HepG2 (cell line): ENCODE data around the gene ARHGEF10L. TPM values are rescaled to one million over a fixed set of nuclear protein-coding genes. Genes with fewer than 3 reads are reported as not detected.

Experiments
- ATAC-seq: fragments of 200-7000 bp; cut with Tn5 transposase; 3 replicates; pipeline ENCODE4 v1.9.1; 2020; ENCODE audit warnings: mild to moderate bottlenecking, moderate library complexity
- BruUV-seq: library from RNA; stranded (reverse); fragments of 400-500 nt; replicated peaks from 2 replicates; lab custom pipeline; 2021; lab: Mats Ljungman, UMichigan
- CTCF ChIA-PET: fragments of 300-600 bp; formaldehyde crosslinking; extraction: SDS; loops from one replicate; lab custom pipeline; 2021; ENCODE audit warnings: low total read pairs, inconsistent platforms, low intra/inter-chr PET ratio; lab: Yijun Ruan, JAX
- POLR2A ChIA-PET: fragments of 350-600 bp; sonication (Branson Sonifier 250); formaldehyde crosslinking; loops from one replicate; lab custom pipeline; 2020; ENCODE audit warnings: antibody characterized with exemption, inconsistent platforms; lab: Yijun Ruan, JAX
- DNase-seq: peaks from one replicate; pipeline ENCODE4 v3.0.0-alpha.2; 2015; ENCODE audit warnings: low spot score
- FAIRE-seq: peaks from 3 replicates; lab custom pipeline; 2011; peaks lifted over from hg19 to GRCh38; lab: Jason Lieb, UNC
- H2AFZ ChIP-seq: one replicate; pipeline ENCODE4 v1.6.1; 2011; ENCODE audit warnings: low read length, inconsistent platforms
- H3K27ac ChIP-seq: fragments of 300-600 bp; 3 replicates; pipeline ENCODE4 v1.8.0; 2011; ENCODE audit warnings: mixed run types, mild to moderate bottlenecking, mixed read lengths, low read length, inconsistent platforms; ENCODE audit not compliant: insufficient read depth; ENCODE audit errors: extremely low read length
- H3K27me3 ChIP-seq, 2 experiments: fragments of 200-600 bp in 1 of 2; 2 replicates in 1 of 2; 3 replicates in 1 of 2; pipeline versions ENCODE4 v1.6.0 to v1.8.0; 2011; ENCODE audit warnings: low read length in 2 of 2, mild to moderate bottlenecking in 2 of 2, moderate library complexity in 2 of 2, inconsistent platforms in 1 of 2; ENCODE audit not compliant: insufficient read depth in 2 of 2, control insufficient read depth in 1 of 2
- H3K36me3 ChIP-seq, 2 experiments: fragments of 200-600 bp in 1 of 2; replicated peaks in 1 of 2; 2 replicates in 1 of 2; 3 replicates in 1 of 2; pipeline versions ENCODE4 v1.5.1 to v1.8.0; 2011; ENCODE audit warnings: low read length in 2 of 2, inconsistent platforms in 1 of 2; ENCODE audit not compliant: insufficient read depth in 2 of 2, control insufficient read depth in 1 of 2
- H3K4me1 ChIP-seq: 2 replicates; pipeline ENCODE4 v1.5.1; 2012; ENCODE audit warnings: low read length, inconsistent platforms; ENCODE audit not compliant: insufficient read depth
- H3K4me2 ChIP-seq: 2 replicates; pipeline ENCODE4 v1.6.0; 2011; ENCODE audit warnings: low read depth, low read length, inconsistent platforms
- H3K4me3 ChIP-seq, 3 experiments: fragments of 200-600 bp in 1 of 3; sonication (generic), shearing (Covaris generic) in 1 of 3; replicated peaks in 1 of 3; 2 replicates each; pipeline ENCODE4 v1.5.1; 2011 to 2016; ENCODE audit warnings: low read length in 3 of 3, inconsistent platforms in 2 of 3, low read depth in 2 of 3, mild to moderate bottlenecking in 2 of 3, control low read depth in 1 of 3, mixed read lengths in 1 of 3; ENCODE audit not compliant: insufficient read depth in 1 of 3
- H3K79me2 ChIP-seq: one replicate; pipeline ENCODE4 v1.6.1; 2011; ENCODE audit warnings: low read length, inconsistent platforms; ENCODE audit not compliant: insufficient read depth
- H3K9ac ChIP-seq: 2 replicates; pipeline ENCODE4 v1.6.0; 2011; ENCODE audit warnings: mild to moderate bottlenecking, low read depth, low read length, inconsistent platforms; ENCODE audit not compliant: insufficient read depth
- H3K9me3 ChIP-seq: 2 replicates; pipeline ENCODE4 v1.5.1; 2012; ENCODE audit warnings: mild to moderate bottlenecking, low read length
- H4K20me1 ChIP-seq: 2 replicates; pipeline ENCODE4 v1.6.0; 2011; ENCODE audit warnings: inconsistent platforms, mild to moderate bottlenecking, low read length, moderate library complexity; ENCODE audit not compliant: insufficient read depth
- ARID2 ChIP-seq: sonication (generic); formaldehyde crosslinking; IDR thresholded peaks from 2 replicates; pipeline ENCODE4 v1.8.1; 2022; ENCODE audit warnings: mild to moderate bottlenecking, missing genetic modification reagents, borderline replicate concordance
- ETV5 ChIP-seq: IDR thresholded peaks from 2 replicates; pipeline ENCODE4 v1.6.1; 2018; ENCODE audit warnings: missing biosample characterization, missing genetic modification reagents, inconsistent platforms, borderline replicate concordance
- GATAD2A ChIP-seq: IDR thresholded peaks from 2 replicates; pipeline ENCODE4 v1.6.1; 2016
- HOXD1 ChIP-seq: sonication (generic); formaldehyde crosslinking; IDR thresholded peaks from 2 replicates; pipeline ENCODE4 v1.5.0; 2020; ENCODE audit warnings: missing genetic modification reagents
- NR2C2 ChIP-seq: sonication (generic); formaldehyde crosslinking; IDR thresholded peaks from 2 replicates; pipeline ENCODE4 v1.4.0; 2020; ENCODE audit warnings: missing genetic modification reagents, mild to moderate bottlenecking, moderate library complexity, borderline replicate concordance
- PATZ1 ChIP-seq: sonication (generic); formaldehyde crosslinking; IDR thresholded peaks from 2 replicates; pipeline ENCODE4 v1.4.0; 2020; ENCODE audit warnings: missing genetic modification reagents
- PCBP1 ChIP-seq: fragments of 200-400 bp; formaldehyde crosslinking; IDR thresholded peaks from 2 replicates; pipeline ENCODE4 v1.6.1; 2017; ENCODE audit warnings: mild to moderate bottlenecking, low read depth, low read length, borderline replicate concordance
- RFX5 ChIP-seq: IDR thresholded peaks from 2 replicates; pipeline ENCODE4 v1.6.1; 2011; ENCODE audit warnings: low read depth, low read length, improper control_type of control experiment
- RXRB ChIP-seq: IDR thresholded peaks from 2 replicates; pipeline ENCODE4 v1.6.1; 2016; ENCODE audit warnings: borderline replicate concordance, missing genetic modification reagents, missing compliant biosample characterization
- SOX13 ChIP-seq, 3 experiments: fragments of 450-650 bp in 1 of 3; sonication (generic) in 1 of 3; formaldehyde crosslinking in 1 of 3; IDR thresholded peaks in 2 of 3; conservative IDR thresholded peaks in 1 of 3; 2 replicates each; pipeline versions ENCODE4 v1.5.0 to v1.6.1; 2016 to 2020; ENCODE audit warnings: antibody characterized with exemption in 1 of 3, mild to moderate bottlenecking in 1 of 3, missing compliant biosample characterization in 1 of 3, missing genetic modification reagents in 1 of 3, moderate library complexity in 1 of 3
- TRIM24 ChIP-seq: sonication (generic); formaldehyde crosslinking; IDR thresholded peaks from 2 replicates; pipeline ENCODE4 v1.8.0; 2022; ENCODE audit warnings: mild to moderate bottlenecking, missing genetic modification reagents
- ZNF263 ChIP-seq: sonication (generic); formaldehyde crosslinking; IDR thresholded peaks from 2 replicates; pipeline ENCODE4 v1.4.0; 2020; ENCODE audit warnings: missing genetic modification reagents
- ZNF281 ChIP-seq: sonication (generic); formaldehyde crosslinking; IDR thresholded peaks from 2 replicates; pipeline ENCODE4 v1.4.0; 2020; ENCODE audit warnings: missing genetic modification reagents, borderline replicate concordance
- ZNF652 ChIP-seq: IDR thresholded peaks from 2 replicates; pipeline ENCODE4 v1.6.1; 2016; ENCODE audit warnings: low read depth, borderline replicate concordance
- WGBS: methylation state at CpG from one replicate; pipeline ENCODE4 v1.1.6; 2017; ENCODE audit warnings: low lambda C conversion rate; 5-methylcytosine and 5-hydroxymethylcytosine counted together
- in situ Hi-C: cut with HindIII; loops from 2 replicates; pipeline ENCODE4 v1.10.0; 2017; ENCODE audit warnings: low pct_unique_long_range_greater_than_20kb; ENCODE audit not compliant: extremely low pct_ligation_motif_present
- intact Hi-C: fragments of 100-400 bp; cut with micrococcal nuclease; formaldehyde crosslinking; loops from one replicate; pipeline ENCODE4 v1.10.0; 2022; ENCODE audit not compliant: unreplicated experiment
- polyA plus RNA-seq, 8 experiments: library from polyadenylated mRNA; depleted of rRNA in 3 of 8; stranded (reverse) in 7 of 8; unstranded in 1 of 8; fragments of >200 nt; fragmentation: Illumina TruSeq in 4 of 8; extraction: Trizol in 4 of 8; gene quantifications; 2 replicates each; pipeline versions ENCODE4 v1.2.1 to v1.2.3, GENCODE V29; 2011 to 2016; ENCODE audit warnings: low read depth in 4 of 8, missing spikeins in 1 of 8, mixed read lengths in 1 of 8; ENCODE audit not compliant: insufficient read depth in 1 of 8
- total RNA-seq, 5 experiments: library from RNA; depleted of rRNA; stranded (reverse); fragments of >200 nt; fragmentation: Illumina TruSeq; extraction: Trizol; gene quantifications; 2 replicates each; pipeline ENCODE4 v1.2.3, GENCODE V29; 2016; ENCODE audit warnings: low read depth in 1 of 5
- TF ChIP-seq, protein P1 (sequence below): sonication (generic); formaldehyde crosslinking; conservative IDR thresholded peaks from 2 replicates; pipeline ENCODE4 v1.4.0; 2020; ENCODE audit warnings: missing genetic modification reagents

ARHGEF10L gene
- total and polyA plus RNA-seq, 2 of the 13 experiments (the other 11 are each of a cell fraction or from before 2014, with no cell fraction given) = 46.5 to 78.3 TPM

DNA sequence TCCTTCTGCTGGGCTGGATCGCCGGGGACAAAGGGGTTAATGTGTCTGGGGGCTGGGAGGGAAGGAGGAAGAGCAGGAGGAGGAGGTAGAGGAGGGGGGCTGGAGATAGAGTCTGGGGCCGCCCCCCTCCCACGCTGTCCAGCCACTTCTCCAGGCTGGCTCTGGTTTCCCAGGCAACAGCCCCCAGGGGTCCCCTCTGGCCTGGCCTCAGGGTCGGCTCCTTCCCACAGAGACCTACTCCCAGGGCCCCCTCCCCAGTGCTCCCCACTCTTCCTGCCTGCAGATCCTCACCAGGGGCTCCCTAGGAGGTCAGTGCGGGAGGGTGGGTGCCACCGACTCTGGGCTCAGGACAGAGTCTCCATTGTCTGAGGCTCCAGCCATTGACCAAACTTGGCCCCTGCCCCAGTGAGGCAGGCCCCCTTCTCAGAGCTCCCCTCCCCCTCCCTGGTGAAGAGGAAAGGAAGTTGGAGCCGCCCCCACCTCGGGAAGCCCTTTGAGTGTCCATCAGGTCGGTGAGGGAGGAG is 34.1 kb downstream of the ARHGEF10L start:
- no peaks in the 10 kb centered on the region for H4K20me1 ChIP-seq
- no TSS peak for BruUV-seq
- H3K79me2 ChIP-seq = no peaks in the 10 kb centered on the region
- no peak overlapping the region for H2AFZ ChIP-seq
- FAIRE-seq (no peak), ATAC-seq (peak; percentile 10; the same call in 1 of the 3 replicates), DNase-seq (peak; percentile 37)
- no peaks in the 10 kb centered on the region for H3K36me3 ChIP-seq
- no peak overlapping the region for H3K9ac ChIP-seq
- no peaks in the 10 kb centered on the region for H3K9me3 ChIP-seq
- peak overlapping the region in 1 of 3 experiments; percentile 30; a peak in 1 of 6 replicates for H3K4me3 ChIP-seq
- H3K27ac ChIP-seq = no peak overlapping the region
- 6% methylated on average over 6 of the region's 10 CpGs for WGBS
- H3K4me2 ChIP-seq = peak overlapping the region; percentile 73
- ChIA-PET POLR2A (interaction anchor here (1.2 to 3.6 kb wide), 7 partner anchors 8 to 18 kb away, joined by 4 to 53 read pairs (median 8); no protein-coding TSS in a partner anchor), CTCF (interaction anchor here (1.4 to 3.6 kb wide), 4 partner anchors 33 to 79 kb away, joined by 4 to 27 read pairs (median 6); no protein-coding TSS in a partner anchor)
- in situ Hi-C loops = loop anchor here (5.0 kb wide), 1 partner anchor 71 kb away; no protein-coding TSS in a partner anchor
- no peaks in the 10 kb centered on the region for H3K27me3 ChIP-seq
- peaks cover 80% of the 10 kb centered on the region for H3K4me1 ChIP-seq
- TF ChIP-seq HOXD1 (CRISPR knock-in tag) = no peak
- TF ChIP-seq ETV5 (CRISPR knock-in tag) = 0 out of 2 replicates have a peak, but pooled peaks have one; percentile 15
- TF ChIP-seq, protein P1, sequence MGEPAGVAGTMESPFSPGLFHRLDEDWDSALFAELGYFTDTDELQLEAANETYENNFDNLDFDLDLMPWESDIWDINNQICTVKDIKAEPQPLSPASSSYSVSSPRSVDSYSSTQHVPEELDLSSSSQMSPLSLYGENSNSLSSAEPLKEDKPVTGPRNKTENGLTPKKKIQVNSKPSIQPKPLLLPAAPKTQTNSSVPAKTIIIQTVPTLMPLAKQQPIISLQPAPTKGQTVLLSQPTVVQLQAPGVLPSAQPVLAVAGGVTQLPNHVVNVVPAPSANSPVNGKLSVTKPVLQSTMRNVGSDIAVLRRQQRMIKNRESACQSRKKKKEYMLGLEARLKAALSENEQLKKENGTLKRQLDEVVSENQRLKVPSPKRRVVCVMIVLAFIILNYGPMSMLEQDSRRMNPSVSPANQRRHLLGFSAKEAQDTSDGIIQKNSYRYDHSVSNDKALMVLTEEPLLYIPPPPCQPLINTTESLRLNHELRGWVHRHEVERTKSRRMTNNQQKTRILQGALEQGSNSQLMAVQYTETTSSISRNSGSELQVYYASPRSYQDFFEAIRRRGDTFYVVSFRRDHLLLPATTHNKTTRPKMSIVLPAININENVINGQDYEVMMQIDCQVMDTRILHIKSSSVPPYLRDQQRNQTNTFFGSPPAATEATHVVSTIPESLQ = no peak
- no peak for TF ChIP-seq RFX5
- TF ChIP-seq ZNF652 = peak; percentile 72
- peak; percentile 10; the same call in 1 of the 2 replicates for TF ChIP-seq GATAD2A (CRISPR knock-in tag)
- TF ChIP-seq PCBP1 = 0 out of 2 replicates have a peak, but pooled peaks have one; percentile 30
- peak; percentile 90 for TF ChIP-seq ZNF263
- TF ChIP-seq PATZ1 (CRISPR knock-in tag) = peak; percentile 87
- no peak for TF ChIP-seq NR2C2
- no peak for TF ChIP-seq RXRB (CRISPR knock-in tag)
- peak; percentile 74 for TF ChIP-seq ZNF281 (CRISPR knock-in tag)
- TF ChIP-seq ARID2 (CRISPR knock-in tag) = no peak
- TF ChIP-seq TRIM24 = no peak
- no peak for TF ChIP-seq SOX13 (IDR thresholded peaks at IDR 0.05)
- TF ChIP-seq SOX13 (CRISPR knock-in tag; conservative IDR thresholded peaks at IDR 0.05 in 1 of 2, IDR thresholded peaks at IDR 0.05 in 1 of 2) = 0 out of 4 replicates have a peak, but pooled peaks of 1 of the 2 experiments have one; percentile 15
- intact Hi-C loops = loop anchor here (2.0 kb wide), 1 partner anchor 33 kb away; no protein-coding TSS in a partner anchor
